ENCODE data around the gene HCLS1.

DNA sequence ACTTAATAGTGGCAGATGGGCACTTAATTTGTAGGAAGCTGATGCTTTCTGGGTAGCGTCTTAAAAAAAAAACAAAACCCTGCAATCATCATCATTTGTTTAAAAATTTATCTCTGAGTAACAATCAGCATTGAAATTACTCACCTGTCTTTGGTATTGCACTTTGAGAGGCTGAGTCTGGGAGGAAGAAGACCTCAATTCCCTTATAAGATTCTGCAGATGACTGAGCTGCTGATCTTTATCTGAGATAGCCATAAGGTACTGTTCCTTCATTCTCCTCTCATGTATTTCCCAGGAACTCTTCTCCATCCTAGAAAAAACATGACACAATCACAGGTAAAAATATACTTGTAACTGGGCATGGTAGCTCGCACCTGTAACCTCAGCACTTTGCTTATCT lies 16.4 kb upstream of the HCLS1 start:
- no peak for TF ChIP-seq POLR2A (IDR thresholded peaks at IDR 0.05; ENCODE audit: low read length)
- no peak for TF ChIP-seq GATA1 (IDR thresholded peaks at IDR 0.05; ENCODE audit: low read depth, low read length)
